Endothelial cell (in vitro differentiated cells): ENCODE data around the gene SGO1. TPM values are rescaled to one million over a fixed set of nuclear protein-coding genes. Genes with fewer than 3 reads are reported as not detected.

ENCODE experiments used
- DNase-seq: peaks from one replicate; pipeline ENCODE4 v3.0.0; 2021; ENCODE audit warnings: low spot score
- H3K27ac Mint-ChIP-seq: one replicate; pipeline ENCODE4 v1.8.0; 2021; ENCODE audit warnings: mixed read lengths, inconsistent platforms; ENCODE audit not compliant: unreplicated experiment
- H3K27me3 Mint-ChIP-seq: one replicate; pipeline ENCODE4 v1.8.0; 2021; ENCODE audit warnings: mild to moderate bottlenecking, moderate library complexity, mixed read lengths, inconsistent platforms; ENCODE audit not compliant: unreplicated experiment
- H3K36me3 Mint-ChIP-seq: one replicate; pipeline ENCODE4 v1.8.0; 2021; ENCODE audit warnings: mild to moderate bottlenecking, low read depth, mixed read lengths, inconsistent platforms; ENCODE audit not compliant: unreplicated experiment
- H3K4me1 Mint-ChIP-seq: one replicate; pipeline ENCODE4 v1.8.0; 2021; ENCODE audit warnings: mild to moderate bottlenecking, mixed read lengths, inconsistent platforms; ENCODE audit not compliant: unreplicated experiment
- H3K4me3 Mint-ChIP-seq: one replicate; pipeline ENCODE4 v1.8.0; 2021; ENCODE audit warnings: mild to moderate bottlenecking, mixed read lengths, inconsistent platforms; ENCODE audit not compliant: unreplicated experiment
- H3K9me3 Mint-ChIP-seq: one replicate; pipeline ENCODE4 v1.8.0; 2021; ENCODE audit warnings: mixed read lengths, inconsistent platforms; ENCODE audit not compliant: unreplicated experiment
- microRNA-seq: library from miRNA; unstranded; fragments of <30 nt; microRNA quantifications from one replicate; pipeline ENCODE4, GENCODE V29; 2020; ENCODE audit not compliant: unreplicated experiment
- total RNA-seq: library from RNA; stranded (reverse); fragmentation: NEBNext Ultra II Directional; extraction: Animal tissue kit (Norgen Biotek cat#: 25700); gene quantifications from one replicate; pipeline ENCODE4 v1.2.1, GENCODE V29; 2021; ENCODE audit not compliant: unreplicated experiment
- TF ChIP-seq, protein P1 (sequence below): fragments of 200-600 bp; sonication (generic); IDR thresholded peaks from one replicate; pipeline ENCODE4 v1.5.0; 2021; ENCODE audit warnings: antibody characterized with exemption; ENCODE audit not compliant: unreplicated experiment

SGO1 gene
- total RNA-seq, 1 donor from 2014 or later, result 8.1 TPM

GRCh38 chr3:20128358-20128757 lies 57.6 kb downstream of the SGO1 start:
- H3K27me3 Mint-ChIP-seq, result peaks cover 2% of the 10 kb centered on the region
- H3K4me3 Mint-ChIP-seq, result no peak overlapping the region
- H3K9me3 Mint-ChIP-seq, result no peaks in the 10 kb centered on the region
- H3K36me3 Mint-ChIP-seq, result peaks cover 6% of the 10 kb centered on the region
- no peak overlapping the region for H3K27ac Mint-ChIP-seq
- TF ChIP-seq, protein P1, sequence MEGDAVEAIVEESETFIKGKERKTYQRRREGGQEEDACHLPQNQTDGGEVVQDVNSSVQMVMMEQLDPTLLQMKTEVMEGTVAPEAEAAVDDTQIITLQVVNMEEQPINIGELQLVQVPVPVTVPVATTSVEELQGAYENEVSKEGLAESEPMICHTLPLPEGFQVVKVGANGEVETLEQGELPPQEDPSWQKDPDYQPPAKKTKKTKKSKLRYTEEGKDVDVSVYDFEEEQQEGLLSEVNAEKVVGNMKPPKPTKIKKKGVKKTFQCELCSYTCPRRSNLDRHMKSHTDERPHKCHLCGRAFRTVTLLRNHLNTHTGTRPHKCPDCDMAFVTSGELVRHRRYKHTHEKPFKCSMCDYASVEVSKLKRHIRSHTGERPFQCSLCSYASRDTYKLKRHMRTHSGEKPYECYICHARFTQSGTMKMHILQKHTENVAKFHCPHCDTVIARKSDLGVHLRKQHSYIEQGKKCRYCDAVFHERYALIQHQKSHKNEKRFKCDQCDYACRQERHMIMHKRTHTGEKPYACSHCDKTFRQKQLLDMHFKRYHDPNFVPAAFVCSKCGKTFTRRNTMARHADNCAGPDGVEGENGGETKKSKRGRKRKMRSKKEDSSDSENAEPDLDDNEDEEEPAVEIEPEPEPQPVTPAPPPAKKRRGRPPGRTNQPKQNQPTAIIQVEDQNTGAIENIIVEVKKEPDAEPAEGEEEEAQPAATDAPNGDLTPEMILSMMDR, result no peak
- H3K4me1 Mint-ChIP-seq, result no peaks in the 10 kb centered on the region
- DNase-seq, result no peak

GRCh38 chr3:20125897-20126296 lies 60.1 kb downstream of the SGO1 start:
- Mint-ChIP-seq H3K27me3 (peaks cover 2% of the 10 kb centered on the region), H3K27ac (no peak overlapping the region), H3K9me3 (no peaks in the 10 kb centered on the region)

GRCh38 chr3:20125289-20125688 lies 60.7 kb downstream of the SGO1 start:
- H3K36me3 Mint-ChIP-seq, result peaks cover 2% of the 10 kb centered on the region
- no peaks in the 10 kb centered on the region for H3K9me3 Mint-ChIP-seq
- DNase-seq, result no peak
- H3K4me3 Mint-ChIP-seq, result no peak overlapping the region
- H3K27ac Mint-ChIP-seq, result no peak overlapping the region
- H3K4me1 Mint-ChIP-seq, result no peaks in the 10 kb centered on the region
- no peaks in the 10 kb centered on the region for H3K27me3 Mint-ChIP-seq
- TF ChIP-seq, protein P1, result no peak

More at GRCh38 chr3:20125897-20126296, 60.1 kb downstream of the SGO1 start:
- Mint-ChIP-seq H3K4me3 (no peak overlapping the region), H3K36me3 (peaks cover 6% of the 10 kb centered on the region), H3K4me1 (no peaks in the 10 kb centered on the region)
- no peak for DNase-seq
- TF ChIP-seq, protein P1, result no peak

DNA sequence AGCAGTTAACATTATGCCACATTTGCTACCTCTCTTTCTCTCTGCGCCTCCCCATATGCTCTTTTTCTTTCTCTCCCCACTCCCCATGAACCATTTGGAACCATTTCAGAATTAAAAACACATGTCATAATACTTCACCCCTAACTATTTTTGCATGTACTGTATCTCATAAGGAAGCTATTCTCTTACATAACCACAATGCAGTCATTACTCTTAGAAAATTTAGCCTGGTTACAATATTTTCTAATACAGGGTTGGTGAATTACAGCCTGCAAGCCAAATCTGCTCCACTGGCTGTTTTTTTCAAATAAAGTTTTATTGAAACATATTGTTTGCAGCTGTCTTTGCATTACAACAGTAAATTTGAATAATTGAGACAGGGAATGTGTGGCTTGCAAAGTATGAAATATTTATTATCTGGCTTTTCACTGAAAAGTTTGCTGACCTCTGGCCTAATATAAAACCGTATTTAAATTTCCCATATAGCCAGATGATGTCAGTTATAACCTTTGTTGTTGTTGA lies 62.8 kb downstream of the SGO1 start:
- Mint-ChIP-seq H3K4me3 (no peak overlapping the region), H3K27ac (no peak overlapping the region), H3K9me3 (no peaks in the 10 kb centered on the region), H3K27me3 (no peaks in the 10 kb centered on the region), H3K36me3 (no peaks in the 10 kb centered on the region), H3K4me1 (no peaks in the 10 kb centered on the region)
- TF ChIP-seq, protein P1, result no peak
- no peak for DNase-seq

DNA sequence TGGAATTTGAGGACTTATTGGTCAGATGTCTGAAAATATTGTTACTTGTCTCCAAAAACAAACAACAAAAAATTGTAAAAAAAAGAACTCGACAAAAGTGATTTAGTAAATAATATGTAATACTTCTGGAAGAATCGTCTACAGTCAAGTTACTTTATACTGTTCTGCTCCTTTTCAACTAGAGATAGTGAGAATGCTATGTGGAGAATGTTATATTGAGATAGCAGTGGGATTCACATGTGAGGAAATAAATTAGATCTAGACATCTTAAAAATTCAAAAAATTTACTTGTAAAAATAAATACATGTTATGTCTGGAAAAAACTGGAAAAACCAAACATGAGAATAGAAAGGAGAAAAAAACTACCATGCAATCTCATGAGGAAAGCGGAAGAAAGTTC lies 64.9 kb downstream of the SGO1 start:
- no peaks in the 10 kb centered on the region for H3K27me3 Mint-ChIP-seq
- H3K27ac Mint-ChIP-seq, result no peak overlapping the region
- TF ChIP-seq, protein P1, result no peak
- no peaks in the 10 kb centered on the region for H3K9me3 Mint-ChIP-seq
- H3K36me3 Mint-ChIP-seq, result peaks cover 3% of the 10 kb centered on the region
- no peak overlapping the region for H3K4me3 Mint-ChIP-seq
- no peak for DNase-seq
- H3K4me1 Mint-ChIP-seq, result no peaks in the 10 kb centered on the region

Small RNA genes lying within 50 kb of the gene (microRNA-seq; reads per million reads assigned to microRNA genes)
- gene MIR3135A, result 0.49 reads per million

Other genes with a start within 250 kb of the SGO1 start
- 84.5 TPM for gene RAB5A, start 239.1 kb downstream of the SGO1 start, total RNA-seq
- not detected for gene PP2D1, start 173.9 kb downstream of the SGO1 start, total RNA-seq
- 15.9 TPM for gene KAT2B, start 145.8 kb downstream of the SGO1 start, total RNA-seq